HCT116 (cell line): ENCODE results near the gene HAND1. TPM values are rescaled to one million over a fixed set of nuclear protein-coding genes. Genes with fewer than 3 reads are reported as not detected.

Source experiments
- ATAC-seq: fragments of 200-7000 bp; cut with Tn5 transposase; 2 replicates; pipeline ENCODE4 v1.9.1; 2020; ENCODE audit warnings: mild to moderate bottlenecking, moderate library complexity
- BruUV-seq: library from RNA; stranded (reverse); fragments of 400-500 nt; replicated peaks from 2 replicates; lab custom pipeline; 2021; lab: Mats Ljungman, UMichigan
- CTCF ChIA-PET: fragments of 300-600 bp; sonication (Branson Sonifier 250); formaldehyde crosslinking; loops from one replicate; lab custom pipeline; 2021; ENCODE audit warnings: antibody characterized with exemption; lab: Charles Lee
- POLR2A ChIA-PET: fragments of 300-600, 350-600 bp; sonication (Branson Sonifier 250); formaldehyde crosslinking; loops from one replicate; lab custom pipeline; 2021; ENCODE audit warnings: antibody characterized with exemption; lab: Charles Lee
- RAD21 ChIA-PET, 2 experiments: fragments of 300-600 bp; sonication (Branson Sonifier 250); formaldehyde crosslinking; loops; one replicate each; lab custom pipeline; 2023; ENCODE audit warnings: low total read pairs in 2 of 2; ENCODE audit not compliant: uncharacterized antibody in 2 of 2, unreplicated experiment in 2 of 2, low non-redundant PET in 1 of 2; lab: Charles Lee
- DNase-seq: peaks from one replicate; pipeline ENCODE4 v3.0.0-alpha.2; 2010; ENCODE audit warnings: low read depth, low spot score
- H2AFZ ChIP-seq: fragments of 200-600 bp; shearing (Covaris generic), sonication (generic); 2 replicates; pipeline ENCODE4 v1.6.1; 2017; ENCODE audit warnings: low read depth, mixed run types, mixed read lengths, antibody characterized with exemption, low read length; ENCODE audit not compliant: poor library complexity, severe bottlenecking
- H3K27ac ChIP-seq: 2 replicates; pipeline ENCODE4 v1.5.1; 2012; ENCODE audit warnings: low read depth, low read length
- H3K27me3 ChIP-seq: fragments of 200-600 bp; sonication (generic); 2 replicates; pipeline ENCODE4 v1.6.1; 2016; ENCODE audit warnings: mixed run types, low read length, mixed read lengths; ENCODE audit not compliant: insufficient read depth
- H3K36me3 ChIP-seq, 2 experiments: fragments of 200-500 bp in 1 of 2; fragments of 200-600 bp in 1 of 2; sonication (Bioruptor generic) in 1 of 2; sonication (generic) in 1 of 2; 2 replicates each; pipeline versions ENCODE4 v1.5.1 to v1.6.1; 2014 to 2016; ENCODE audit warnings: low read length in 2 of 2, inconsistent platforms in 1 of 2, mixed read lengths in 1 of 2, mixed run types in 1 of 2; ENCODE audit not compliant: insufficient read depth in 2 of 2, control insufficient read depth in 1 of 2
- H3K4me1 ChIP-seq, 2 experiments: fragments of 200-600 bp in 1 of 2; sonication (generic) in 1 of 2; 2 replicates each; pipeline versions ENCODE4 v1.5.1 to v1.6.1; 2012 to 2017; ENCODE audit warnings: low read length in 2 of 2, inconsistent platforms in 1 of 2, mild to moderate bottlenecking in 1 of 2, mixed read lengths in 1 of 2, mixed run types in 1 of 2, moderate library complexity in 1 of 2; ENCODE audit not compliant: insufficient read depth in 2 of 2, control insufficient read depth in 1 of 2
- H3K4me2 ChIP-seq: fragments of 200-600 bp; sonication (generic); 2 replicates; pipeline ENCODE4 v1.6.1; 2017; ENCODE audit warnings: mixed run types, low read length, mixed read lengths
- H3K4me3 ChIP-seq, 2 experiments: fragments of 200-600 bp in 1 of 2; sonication (generic) in 1 of 2; replicated peaks in 1 of 2; 2 replicates each; pipeline ENCODE4 v1.5.1; 2011 to 2016; ENCODE audit warnings: low read length in 2 of 2, control low read depth in 1 of 2, low read depth in 1 of 2, mild to moderate bottlenecking in 1 of 2, mixed read lengths in 1 of 2, mixed run types in 1 of 2
- H3K79me2 ChIP-seq: fragments of 200-600 bp; sonication (generic); 2 replicates; pipeline ENCODE4 v1.6.1; 2017; ENCODE audit warnings: mild to moderate bottlenecking, mixed run types, low read length, moderate library complexity, mixed read lengths; ENCODE audit not compliant: insufficient read depth
- H3K9ac ChIP-seq: fragments of 200-600 bp; sonication (generic); 2 replicates; pipeline ENCODE4 v1.6.1; 2016; ENCODE audit warnings: low read length, mixed read lengths
- H3K9me2 ChIP-seq: fragments of 200-600 bp; sonication (generic), shearing (Covaris generic); 2 replicates; pipeline ENCODE4 v1.6.1; 2017; ENCODE audit warnings: mixed run types, mild to moderate bottlenecking, moderate library complexity; ENCODE audit not compliant: insufficient read depth
- H3K9me3 ChIP-seq, 2 experiments: fragments of 200-500 bp in 1 of 2; fragments of 200-600 bp in 1 of 2; sonication (Bioruptor generic) in 1 of 2; sonication (generic) in 1 of 2; 2 replicates each; pipeline ENCODE4 v1.6.1; 2014 to 2017; ENCODE audit warnings: low read length in 2 of 2, mixed read lengths in 2 of 2, inconsistent platforms in 1 of 2, low read depth in 1 of 2, mild to moderate bottlenecking in 1 of 2, mixed run types in 1 of 2, moderate library complexity in 1 of 2; ENCODE audit not compliant: control insufficient read depth in 1 of 2, insufficient read depth in 1 of 2
- H4K20me1 ChIP-seq: fragments of 200-600 bp; sonication (generic), shearing (Covaris generic); 2 replicates; pipeline ENCODE4 v1.6.1; 2017; ENCODE audit warnings: mixed run types, mild to moderate bottlenecking, moderate library complexity; ENCODE audit not compliant: insufficient read depth
- CBX3 ChIP-seq: IDR thresholded peaks from 2 replicates; pipeline ENCODE4 v1.6.1; 2012; ENCODE audit warnings: low read depth
- CEBPB ChIP-seq: IDR thresholded peaks from 2 replicates; pipeline ENCODE4 v1.6.1; 2012; ENCODE audit warnings: low read depth
- EZH2 ChIP-seq: fragments of 200-600 bp; sonication (generic); IDR thresholded peaks from 2 replicates; pipeline ENCODE4 v1.6.1; 2017; ENCODE audit warnings: antibody characterized with exemption, mixed run types
- EZH2phosphoT487 ChIP-seq: fragments of 200-600 bp; IDR thresholded peaks from 2 replicates; pipeline ENCODE4 v1.6.1; 2018; ENCODE audit warnings: antibody characterized with exemption, borderline replicate concordance
- POLR2A ChIP-seq: IDR thresholded peaks from 2 replicates; pipeline ENCODE4 v1.7.0; 2011; ENCODE audit warnings: borderline replicate concordance; ENCODE audit not compliant: insufficient read depth, insufficient read length; ENCODE audit errors: extremely low read depth
- SIN3A ChIP-seq: IDR thresholded peaks from 2 replicates; pipeline ENCODE4 v1.6.1; 2012; ENCODE audit warnings: low read depth
- TCF7L2 ChIP-seq: IDR thresholded peaks from 2 replicates; pipeline ENCODE4 v1.7.0; 2011; ENCODE audit warnings: borderline replicate concordance, inconsistent platforms; ENCODE audit not compliant: insufficient read depth, insufficient read length; ENCODE audit errors: extremely low read depth
- YY1 ChIP-seq: IDR thresholded peaks from 2 replicates; pipeline ENCODE4 v1.6.1; 2011; ENCODE audit warnings: low read length, low read depth, moderate library complexity, mild to moderate bottlenecking; ENCODE audit not compliant: insufficient replicate concordance; ENCODE audit errors: extremely low read depth
- ZFX ChIP-seq: fragments of 450-650 bp; IDR thresholded peaks from 2 replicates; pipeline ENCODE4 v1.6.1; 2017
- ZNF274 ChIP-seq: fragments of 200-500 bp; sonication (Bioruptor generic); IDR thresholded peaks from 2 replicates; pipeline ENCODE4 v1.6.1; 2014; ENCODE audit warnings: mild to moderate bottlenecking, low read depth, low read length, inconsistent platforms
- intact Hi-C: fragments of 100-400 bp; cut with micrococcal nuclease; formaldehyde crosslinking; loops from 2 replicates; pipeline ENCODE4 v1.10.0; 2022
- total RNA-seq: library from RNA; stranded (reverse); gene quantifications from one replicate; pipeline ENCODE4 v1.2.1, GENCODE V29; 2021; ENCODE audit not compliant: unreplicated experiment
- TF ChIP-seq, protein P1 (sequence below): IDR thresholded peaks from 2 replicates; pipeline ENCODE4 v1.6.1; 2012; ENCODE audit warnings: low read depth

The HAND1 gene
- total RNA-seq, 1 experiment from 2014 or later = not detected

GRCh38 chr5:154470137-154470536, 7.9 kb downstream of the HAND1 start:
- CTCF ChIA-PET = interaction anchor here (0.9 kb wide), 1 partner anchor 51 kb away, joined by 3 read pairs; no protein-coding TSS in a partner anchor

More at GRCh38 chr5:154470137-154470536, 7.9 kb downstream of the HAND1 start:
- H3K27ac ChIP-seq = no peak overlapping the region
- no peaks in the 10 kb centered on the region for H3K36me3 ChIP-seq
- H3K4me1 ChIP-seq = peaks cover 2% of the 10 kb centered on the region in 2 experiments; a peak in 3 of 4 replicates
- no peak overlapping the region for H3K9ac ChIP-seq
- ATAC-seq (no peak), DNase-seq (no peak)
- no peak overlapping the region for H3K4me2 ChIP-seq
- POLR2A ChIA-PET = no interaction called here
- H3K9me3 ChIP-seq = no peaks in the 10 kb centered on the region
- H3K27me3 ChIP-seq = no peaks in the 10 kb centered on the region
- RAD21 ChIA-PET = no interaction called here
- H3K79me2 ChIP-seq = no peaks in the 10 kb centered on the region
- H2AFZ ChIP-seq = no peak overlapping the region
- no peak for TF ChIP-seq YY1
- TF ChIP-seq CBX3 = no peak
- TF ChIP-seq SIN3A = no peak
- TF ChIP-seq CEBPB = no peak
- no peak for TF ChIP-seq TCF7L2
- no peak for TF ChIP-seq EZH2phosphoT487
- TF ChIP-seq POLR2A = no peak
- TF ChIP-seq, protein P1, sequence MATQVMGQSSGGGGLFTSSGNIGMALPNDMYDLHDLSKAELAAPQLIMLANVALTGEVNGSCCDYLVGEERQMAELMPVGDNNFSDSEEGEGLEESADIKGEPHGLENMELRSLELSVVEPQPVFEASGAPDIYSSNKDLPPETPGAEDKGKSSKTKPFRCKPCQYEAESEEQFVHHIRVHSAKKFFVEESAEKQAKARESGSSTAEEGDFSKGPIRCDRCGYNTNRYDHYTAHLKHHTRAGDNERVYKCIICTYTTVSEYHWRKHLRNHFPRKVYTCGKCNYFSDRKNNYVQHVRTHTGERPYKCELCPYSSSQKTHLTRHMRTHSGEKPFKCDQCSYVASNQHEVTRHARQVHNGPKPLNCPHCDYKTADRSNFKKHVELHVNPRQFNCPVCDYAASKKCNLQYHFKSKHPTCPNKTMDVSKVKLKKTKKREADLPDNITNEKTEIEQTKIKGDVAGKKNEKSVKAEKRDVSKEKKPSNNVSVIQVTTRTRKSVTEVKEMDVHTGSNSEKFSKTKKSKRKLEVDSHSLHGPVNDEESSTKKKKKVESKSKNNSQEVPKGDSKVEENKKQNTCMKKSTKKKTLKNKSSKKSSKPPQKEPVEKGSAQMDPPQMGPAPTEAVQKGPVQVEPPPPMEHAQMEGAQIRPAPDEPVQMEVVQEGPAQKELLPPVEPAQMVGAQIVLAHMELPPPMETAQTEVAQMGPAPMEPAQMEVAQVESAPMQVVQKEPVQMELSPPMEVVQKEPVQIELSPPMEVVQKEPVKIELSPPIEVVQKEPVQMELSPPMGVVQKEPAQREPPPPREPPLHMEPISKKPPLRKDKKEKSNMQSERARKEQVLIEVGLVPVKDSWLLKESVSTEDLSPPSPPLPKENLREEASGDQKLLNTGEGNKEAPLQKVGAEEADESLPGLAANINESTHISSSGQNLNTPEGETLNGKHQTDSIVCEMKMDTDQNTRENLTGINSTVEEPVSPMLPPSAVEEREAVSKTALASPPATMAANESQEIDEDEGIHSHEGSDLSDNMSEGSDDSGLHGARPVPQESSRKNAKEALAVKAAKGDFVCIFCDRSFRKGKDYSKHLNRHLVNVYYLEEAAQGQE = no peak
- TF ChIP-seq EZH2 = no peak
- TF ChIP-seq ZFX = no peak
- no peak for TF ChIP-seq ZNF274
- no peak overlapping the region for H3K4me3 ChIP-seq
- BruUV-seq = no TSS peak
- H4K20me1 ChIP-seq = no peaks in the 10 kb centered on the region
- intact Hi-C loops = no loop called here
- no peaks in the 10 kb centered on the region for H3K9me2 ChIP-seq
